HG03196 (cell line): Measurements from ENCODE around the gene NSMCE4A.
A peak's percentile ranks its signal among the peaks of the same experiment; 100 is the strongest.
"Not testable (repeated sequence)": the region's sequence is repeated elsewhere in the genome, so short reads cannot be mapped to it uniquely, and the experiment has no call there.

Experiments
- ATAC-seq: cut with Tn5 transposase; IDR thresholded peaks from one replicate; pipeline ENCODE4 v1.9.1; 2021; ENCODE audit not compliant: unreplicated experiment

The NSMCE4A gene

DNA sequence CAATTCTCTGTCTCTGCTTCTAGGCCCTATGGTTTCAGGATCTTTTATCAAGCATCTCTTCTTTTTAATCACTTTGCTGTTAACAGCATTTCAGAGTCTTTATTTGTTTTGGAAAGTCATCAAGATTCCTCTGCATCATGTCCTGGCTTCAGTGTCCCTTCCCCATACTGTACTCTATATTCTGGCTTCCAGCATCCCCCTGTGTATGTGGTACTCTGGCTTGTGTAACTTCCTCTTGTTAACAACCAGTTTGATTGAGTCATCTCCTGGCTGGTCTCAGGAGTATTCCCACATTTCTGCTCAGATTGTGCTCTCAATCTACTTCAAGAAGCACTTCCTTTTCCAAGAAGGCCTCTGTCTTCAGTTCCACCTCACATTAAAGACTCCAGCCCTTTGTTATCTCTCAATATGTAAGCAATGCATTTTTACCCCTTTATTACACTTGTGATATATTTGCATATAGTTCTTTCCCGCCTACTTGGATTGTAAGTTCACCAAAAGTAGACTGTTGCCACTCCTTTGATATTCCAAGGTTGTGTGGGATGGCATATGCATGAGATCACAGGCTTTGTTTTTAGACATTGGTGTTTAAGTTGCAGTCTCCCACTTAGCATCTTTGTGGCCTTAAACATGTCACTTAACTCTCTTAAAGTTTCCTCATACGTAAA lies 32.1 kb downstream of the NSMCE4A start:
- ATAC-seq: no peak

DNA sequence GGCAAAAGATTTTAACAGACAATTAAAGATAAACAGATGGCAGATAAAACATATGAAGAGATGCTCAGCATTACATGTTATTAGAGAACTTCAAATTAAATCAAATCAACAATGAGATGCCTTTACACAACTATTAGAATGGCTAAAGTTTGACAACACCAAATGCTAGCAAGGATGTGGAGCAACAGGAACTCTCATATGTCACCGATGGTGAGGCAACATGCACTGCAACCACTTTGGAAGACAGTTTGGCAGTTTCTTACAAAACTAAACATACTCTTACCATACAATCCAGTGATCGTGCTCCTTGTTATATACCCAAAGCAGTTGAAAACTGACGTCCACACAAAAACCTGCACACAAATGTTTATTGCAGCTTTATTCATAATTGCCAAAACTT lies 33.5 kb downstream of the NSMCE4A start:
- no peak for ATAC-seq

DNA sequence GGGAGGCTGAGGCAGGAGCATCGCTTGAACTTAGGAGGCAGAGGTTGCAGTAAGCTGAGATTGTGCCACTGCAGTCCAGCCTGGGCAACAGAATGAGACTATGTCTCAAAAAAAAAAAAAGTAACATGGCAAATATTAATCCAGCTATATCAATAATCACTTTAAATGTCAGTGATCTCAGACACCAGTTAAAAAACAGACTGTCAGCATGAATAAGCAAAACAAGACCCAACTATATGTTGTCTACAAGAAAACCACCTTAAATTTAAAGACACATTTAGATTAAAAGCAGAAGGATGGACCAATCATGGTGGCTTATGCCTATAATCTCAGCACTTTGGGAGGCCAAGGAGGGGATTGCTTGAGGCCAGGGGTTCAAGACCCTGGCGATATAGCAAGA lies 38.7 kb downstream of the NSMCE4A start:
- ATAC-seq: no peak

DNA sequence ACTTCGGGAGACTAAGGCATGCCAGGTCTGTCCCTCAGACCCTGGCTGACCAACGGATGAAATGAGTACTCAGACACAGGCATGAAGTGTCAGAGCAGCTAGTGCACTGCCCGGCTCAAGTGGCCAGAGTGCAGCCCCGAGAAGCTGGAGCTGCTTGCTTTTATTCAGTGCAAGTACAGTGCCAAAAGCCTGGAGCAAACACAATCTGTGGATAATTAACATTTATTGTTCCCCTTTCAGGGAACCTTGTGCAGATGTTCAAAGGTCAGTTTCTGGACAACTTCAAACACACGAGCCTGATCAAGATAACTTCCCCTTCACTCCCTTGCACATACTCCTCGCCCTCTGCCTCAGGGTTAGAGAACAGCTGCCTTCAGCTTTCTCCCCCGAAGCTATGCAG lies 39.3 kb downstream of the NSMCE4A start:
- no peak for ATAC-seq

DNA sequence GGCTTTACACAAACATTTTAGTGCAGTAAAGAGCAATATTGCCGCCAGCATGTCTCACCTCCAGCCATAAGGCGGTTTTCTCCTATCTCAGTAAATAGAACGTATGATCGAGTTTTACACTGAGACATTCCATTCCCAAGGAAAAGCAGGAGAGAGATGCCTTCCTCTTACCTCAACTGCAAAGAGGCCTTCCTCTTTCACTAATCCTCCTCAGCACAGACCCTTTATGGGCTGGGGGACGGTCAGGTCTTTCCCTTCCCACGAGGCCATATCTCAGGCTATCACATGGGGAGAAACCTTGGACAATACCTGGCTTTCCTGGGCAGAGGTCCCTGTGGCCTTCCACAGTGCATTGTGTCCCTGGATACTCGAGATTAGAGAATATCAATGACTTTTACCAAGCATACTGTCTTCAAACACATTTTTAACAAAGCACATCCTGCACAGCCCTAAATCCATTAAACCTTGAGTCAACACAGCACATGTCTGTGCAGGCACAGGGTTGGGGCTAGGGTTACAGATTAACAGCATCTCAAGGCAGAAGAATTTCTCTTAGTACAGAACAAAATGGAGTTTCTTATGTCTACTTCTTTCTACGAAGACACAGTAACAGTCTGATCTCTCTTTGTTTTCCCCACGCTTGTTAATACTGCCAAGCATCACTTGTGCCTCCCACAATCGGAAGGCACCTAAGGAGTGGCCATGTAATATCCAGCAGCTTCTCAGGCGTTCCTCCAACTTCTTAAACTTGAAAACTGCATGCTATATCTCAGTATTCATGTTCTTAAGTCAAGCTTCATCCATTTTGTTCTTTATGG lies 44.5 kb downstream of the NSMCE4A start:
- ATAC-seq: not testable (repeated sequence)

DNA sequence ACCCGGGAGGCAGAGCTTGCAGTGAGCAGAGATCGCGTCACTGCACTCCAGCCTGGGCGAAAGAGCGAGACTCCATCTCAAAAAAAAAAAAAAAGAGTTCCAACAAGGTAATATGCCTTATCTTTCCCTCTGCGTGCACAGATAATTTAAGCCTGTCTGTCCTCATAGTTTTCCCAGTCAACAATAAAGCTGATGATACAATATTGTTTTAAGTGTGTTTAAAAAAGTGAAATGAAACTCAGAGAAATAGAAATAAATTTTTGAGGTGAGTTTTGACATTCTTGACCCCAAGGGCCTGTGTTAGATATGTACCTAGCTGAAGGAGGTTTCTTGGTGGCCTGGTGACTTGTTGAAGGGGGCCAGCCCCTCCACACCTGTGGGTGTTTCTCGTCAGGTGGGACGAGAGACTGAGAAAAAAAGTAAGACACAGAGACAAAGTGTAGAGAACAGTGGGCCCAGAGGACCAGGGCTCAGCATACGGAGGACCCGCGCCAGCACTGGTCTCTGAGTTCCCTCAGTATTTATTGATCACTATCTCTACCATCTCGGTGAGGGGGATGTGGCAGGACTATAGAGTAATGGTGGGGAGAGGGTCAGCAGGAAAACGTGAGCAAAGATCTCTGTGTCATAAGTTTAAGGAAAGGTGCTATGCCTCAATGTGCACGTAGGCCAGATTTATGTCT lies 45.3 kb downstream of the NSMCE4A start:
- not testable (repeated sequence) for ATAC-seq

DNA sequence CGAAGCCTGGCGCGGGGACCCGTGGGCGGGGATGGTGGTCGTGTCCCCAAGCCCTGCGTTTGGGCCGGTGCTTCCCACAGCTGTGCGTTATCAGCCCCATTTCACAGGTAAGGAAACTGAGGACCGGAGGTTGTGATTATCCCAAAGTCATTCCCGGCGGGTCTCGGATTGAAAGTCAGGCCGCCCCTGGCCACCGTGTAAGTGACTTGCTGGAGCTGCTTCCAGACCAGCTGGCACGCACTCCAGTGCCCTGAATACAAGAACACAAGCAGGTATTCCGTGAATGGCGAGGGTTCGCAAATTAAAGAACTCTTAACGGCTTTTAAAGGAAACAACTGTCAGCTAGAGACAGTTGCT lies 46.5 kb downstream of the NSMCE4A start:
- no peak for ATAC-seq

DNA sequence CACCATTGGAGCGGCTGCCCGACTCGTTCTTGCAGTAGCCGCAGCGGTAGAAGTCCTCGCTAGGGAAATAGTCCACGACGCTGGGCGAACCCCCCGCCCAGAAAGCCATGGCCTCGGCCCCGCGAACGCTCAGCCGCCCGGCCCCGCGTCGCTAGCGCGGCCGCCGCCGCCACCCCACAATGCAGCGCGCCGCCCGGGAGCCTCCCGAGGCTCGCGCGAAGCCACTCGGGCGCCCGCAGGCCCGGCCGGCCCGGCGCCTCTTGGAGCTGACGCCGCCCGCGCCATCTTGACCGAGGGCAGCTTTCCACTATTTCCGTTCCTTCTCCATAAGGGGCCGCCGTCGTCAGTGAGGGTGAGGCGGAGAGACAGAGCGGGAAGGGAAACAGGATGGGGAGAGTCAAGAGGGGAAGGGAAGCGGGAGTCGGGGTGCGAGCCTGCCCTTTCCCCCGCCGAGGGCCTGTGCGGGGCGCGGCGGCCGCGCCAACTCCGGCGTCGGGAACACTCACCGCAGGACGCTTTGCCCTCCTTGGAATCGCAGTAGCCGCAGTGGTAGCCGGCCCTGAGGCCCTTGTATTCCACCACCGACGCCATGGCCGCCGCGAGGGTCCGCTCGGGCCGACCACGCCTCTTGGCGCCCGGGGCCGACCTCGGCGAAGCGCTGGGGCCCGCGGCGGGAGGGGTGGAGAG lies 47.0 kb downstream of the NSMCE4A start, which contains the start of gene ATE1:
TSS of gene ATE1 (minus strand) at position 191 of the 687 bp plus-strand sequence. CDS start at position 109, 82 bp downstream.
- peak; percentile 86 for ATAC-seq

DNA sequence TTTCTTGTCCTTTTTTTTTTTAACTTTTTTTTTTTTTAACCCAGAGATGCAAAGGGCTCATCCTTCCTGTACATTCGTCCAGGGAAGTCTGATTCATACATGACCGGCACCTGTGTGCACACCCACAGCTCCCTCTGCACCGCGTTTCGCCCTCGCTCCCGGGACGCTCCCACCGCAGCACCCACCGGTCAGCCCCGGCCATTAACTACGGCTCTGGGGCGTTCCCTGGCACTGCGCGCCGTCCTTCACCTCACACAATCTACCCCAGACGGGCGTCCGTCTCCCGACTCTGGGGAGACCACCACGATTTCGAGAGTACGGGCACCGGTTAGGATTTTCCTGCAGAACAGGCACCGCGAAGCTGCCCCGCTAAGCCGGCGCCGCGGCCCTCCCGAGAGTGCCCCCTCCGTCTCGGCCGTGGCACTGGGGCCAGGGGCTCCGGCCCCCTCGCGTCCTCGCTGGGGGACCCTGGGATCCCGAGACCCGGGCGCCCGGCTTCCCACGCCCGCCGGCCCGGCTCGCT lies 47.6 kb downstream of the NSMCE4A start:
- ATAC-seq: peak; percentile 48

DNA sequence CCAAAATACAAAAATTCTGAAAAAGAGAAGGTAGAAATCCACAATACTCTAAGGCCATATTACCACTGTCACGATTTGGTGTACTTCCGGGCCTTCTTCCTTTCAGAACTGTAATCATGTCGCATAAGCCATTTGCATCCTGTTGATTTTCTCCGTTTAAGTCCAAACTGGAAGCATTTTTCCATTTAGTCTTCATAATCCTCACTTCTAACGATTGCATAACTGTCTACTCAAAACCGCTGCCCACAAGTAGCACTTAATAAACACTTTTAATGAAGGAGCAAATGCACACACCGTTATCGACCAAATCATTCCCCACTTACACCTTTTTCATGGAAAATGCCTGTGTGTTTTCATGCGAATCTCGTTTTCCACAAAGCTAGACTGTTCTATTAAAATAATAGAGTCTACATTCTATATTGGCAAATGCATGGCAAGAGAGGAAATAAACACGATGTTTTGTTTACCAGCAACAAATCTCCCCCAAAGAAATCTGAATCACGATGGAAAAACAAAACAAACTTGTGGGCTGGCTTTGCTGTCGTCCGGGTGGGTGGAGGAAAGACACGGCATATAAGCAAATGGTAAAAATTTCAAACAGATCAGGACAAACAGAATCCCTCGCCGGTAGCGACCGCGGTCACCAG lies 48.2 kb downstream of the NSMCE4A start:
- ATAC-seq: peak; percentile 8

DNA sequence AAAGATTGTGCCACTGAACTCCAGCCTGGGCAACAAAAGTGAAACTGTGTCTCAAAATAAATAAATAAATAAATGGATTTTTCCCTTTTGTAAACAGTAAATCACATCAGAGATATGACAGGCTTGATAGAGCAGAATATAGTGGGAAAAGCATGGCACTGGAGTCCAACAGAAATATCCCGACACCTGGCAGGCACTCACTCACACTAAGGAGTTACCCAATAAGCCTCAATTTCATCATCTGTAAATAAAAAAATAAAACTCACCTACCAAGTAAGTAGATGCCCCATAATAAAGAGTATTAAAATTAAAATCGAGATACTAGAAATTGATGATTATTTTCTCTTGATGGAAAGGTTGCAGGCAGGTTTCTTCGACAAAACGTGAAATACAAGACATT lies 48.9 kb downstream of the NSMCE4A start:
- no peak for ATAC-seq

DNA sequence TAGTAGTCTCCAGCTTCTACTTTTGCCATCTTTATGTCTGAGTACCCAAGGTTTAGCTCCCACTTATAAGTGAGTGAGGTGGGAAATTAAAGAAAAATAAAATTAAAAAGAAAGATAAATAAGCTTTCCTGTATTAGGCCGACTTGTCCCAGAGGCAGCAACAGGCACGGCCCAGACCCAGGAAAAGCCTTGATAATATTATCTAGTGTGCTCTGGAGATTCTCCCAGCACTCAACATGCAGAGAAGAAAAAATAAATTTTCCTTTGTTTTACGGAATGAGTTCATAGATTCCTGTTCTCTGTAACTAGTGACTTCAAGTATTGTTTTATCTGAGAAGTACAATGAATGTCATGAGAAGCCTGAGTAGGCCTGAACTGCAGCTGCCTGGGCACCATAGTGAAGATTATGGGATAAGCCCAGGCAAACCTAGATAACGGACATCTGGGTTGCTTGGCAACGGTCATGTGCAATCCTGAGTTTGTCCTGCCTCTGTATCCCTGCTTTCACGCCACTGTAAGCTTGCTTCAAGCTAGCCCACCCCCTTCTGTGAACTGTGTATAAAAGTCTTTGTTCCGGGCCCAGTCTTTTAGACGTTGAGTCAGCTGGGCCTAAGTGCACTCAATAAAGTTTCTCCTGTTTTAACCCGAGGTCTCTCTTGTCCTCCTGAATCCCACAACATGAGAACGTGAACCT lies 53.6 kb downstream of the NSMCE4A start:
- ATAC-seq: no peak

DNA sequence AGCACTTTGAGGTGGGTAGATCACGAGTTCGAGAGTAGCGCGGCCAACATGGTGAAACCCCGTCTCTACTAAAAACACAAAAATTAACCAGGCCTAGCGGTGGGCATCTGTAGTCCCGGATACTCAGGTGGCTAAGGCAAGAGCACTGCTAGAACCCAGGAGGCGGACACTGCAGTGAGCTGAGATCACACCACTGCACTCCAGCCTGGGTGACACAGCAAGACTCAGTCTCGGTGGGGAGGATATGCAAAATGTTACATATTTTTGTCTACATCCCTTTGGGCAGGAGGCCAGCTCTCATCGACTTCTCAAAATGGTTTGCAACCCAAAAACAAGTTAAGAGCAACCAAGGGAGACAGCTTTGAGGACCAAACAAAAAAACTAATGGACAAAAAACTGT lies 55.4 kb downstream of the NSMCE4A start:
- ATAC-seq: no peak

DNA sequence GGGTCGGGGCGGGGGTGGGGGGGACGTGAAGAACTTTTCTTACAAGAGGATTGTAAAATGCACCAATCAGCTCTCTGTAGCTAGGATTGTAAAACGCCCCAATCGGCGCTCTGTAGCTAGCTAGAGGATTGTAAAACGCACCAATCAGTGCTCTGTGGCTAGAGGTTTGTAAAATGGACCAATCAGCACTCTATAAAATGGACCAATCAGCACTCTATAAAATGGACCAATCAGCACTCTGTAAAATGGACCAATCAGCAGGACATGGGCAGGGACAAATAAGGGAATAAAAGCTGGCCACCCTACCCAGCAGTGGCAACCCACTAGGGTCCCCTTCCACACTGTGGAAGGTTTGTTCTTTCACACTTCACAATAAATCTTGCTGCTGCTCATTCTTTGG lies 56.2 kb downstream of the NSMCE4A start:
- not testable (repeated sequence) for ATAC-seq

DNA sequence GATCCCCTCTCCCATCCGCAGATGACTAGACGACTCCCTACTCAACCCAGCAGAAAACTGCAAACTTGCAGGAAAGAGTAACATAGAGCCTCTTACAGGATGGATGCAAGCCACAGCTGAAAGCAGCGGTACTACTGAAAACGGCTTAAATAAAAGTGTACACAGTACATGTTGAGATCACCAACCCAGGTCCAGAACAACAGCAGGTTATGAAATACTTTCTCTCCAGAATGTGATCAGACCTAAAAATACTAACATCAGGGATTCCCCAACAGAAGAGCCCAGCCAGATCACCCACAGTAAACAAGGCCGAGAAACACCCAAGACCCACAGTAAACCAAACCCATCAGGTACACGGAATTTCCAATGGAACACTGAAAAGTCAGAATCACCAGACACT lies 60.4 kb downstream of the NSMCE4A start:
- no peak for ATAC-seq

DNA sequence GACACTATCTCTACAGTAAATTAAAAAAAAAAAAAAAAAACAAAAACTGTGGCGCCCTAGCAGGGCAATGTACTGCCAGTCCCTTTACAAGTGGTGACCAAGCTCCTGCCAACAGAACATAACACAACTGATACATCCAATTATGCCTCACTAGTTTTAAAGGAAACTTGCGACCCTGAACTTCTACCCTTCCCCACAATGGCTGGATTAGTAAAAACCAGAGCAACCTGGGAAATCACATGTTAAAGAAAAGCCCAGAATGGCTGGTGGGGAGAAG lies 63.7 kb downstream of the NSMCE4A start:
- ATAC-seq: no peak

DNA sequence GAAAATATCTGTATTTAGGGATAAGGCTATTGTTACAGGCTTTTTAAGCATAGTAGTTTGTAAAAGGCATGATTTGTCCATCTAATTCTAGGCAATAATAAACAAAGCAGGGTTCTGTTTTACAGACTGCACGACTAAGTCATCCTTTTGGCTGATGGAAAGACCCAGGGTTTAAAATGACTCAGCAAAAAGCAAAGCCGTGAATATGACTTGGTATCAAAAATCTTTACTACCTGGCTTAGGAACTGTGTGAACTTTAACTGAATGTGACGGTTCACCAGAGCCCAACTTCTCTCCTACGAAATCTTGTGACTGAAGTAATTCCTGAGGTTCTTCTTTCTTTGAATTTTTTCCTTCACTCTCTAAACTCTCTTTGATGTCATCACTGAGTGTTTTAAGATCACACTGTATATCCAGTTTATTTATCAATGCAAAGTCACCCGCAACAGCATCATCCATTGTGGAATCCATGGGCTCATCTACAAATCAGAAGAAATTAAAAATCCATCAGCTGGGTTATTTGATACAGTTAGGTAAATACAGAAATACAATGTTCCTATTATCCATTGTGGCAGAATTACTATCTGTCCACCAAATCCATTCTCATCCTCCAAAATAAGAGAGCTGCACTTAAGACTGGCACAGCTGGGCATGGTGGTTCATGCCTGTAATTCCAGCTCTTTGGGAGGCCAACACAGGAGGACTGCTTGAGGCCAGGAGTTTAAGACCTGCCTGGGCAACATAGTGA lies 64.2 kb downstream of the NSMCE4A start:
- no peak for ATAC-seq
